ENCODE measurements around the gene DCUN1D2.

- TF ChIP-seq CTCF (IDR thresholded peaks at IDR 0.05) = no peak
- TF ChIP-seq POLR2A (IDR thresholded peaks at IDR 0.05) = no peak
Measured at GRCh38 chr13:113428469-113428865, 62.0 kb downstream of the DCUN1D2 start.

Data from right lobe of liver (tissue), 4 donors.